HG03439 (cell line): Measurements from ENCODE around the gene SLC35B2.

ENCODE experiments used
- ATAC-seq: cut with Tn5 transposase; IDR thresholded peaks from one replicate; pipeline ENCODE4 v1.9.1; 2021; ENCODE audit warnings: mild to moderate bottlenecking, moderate library complexity; ENCODE audit not compliant: unreplicated experiment

SLC35B2 gene

DNA sequence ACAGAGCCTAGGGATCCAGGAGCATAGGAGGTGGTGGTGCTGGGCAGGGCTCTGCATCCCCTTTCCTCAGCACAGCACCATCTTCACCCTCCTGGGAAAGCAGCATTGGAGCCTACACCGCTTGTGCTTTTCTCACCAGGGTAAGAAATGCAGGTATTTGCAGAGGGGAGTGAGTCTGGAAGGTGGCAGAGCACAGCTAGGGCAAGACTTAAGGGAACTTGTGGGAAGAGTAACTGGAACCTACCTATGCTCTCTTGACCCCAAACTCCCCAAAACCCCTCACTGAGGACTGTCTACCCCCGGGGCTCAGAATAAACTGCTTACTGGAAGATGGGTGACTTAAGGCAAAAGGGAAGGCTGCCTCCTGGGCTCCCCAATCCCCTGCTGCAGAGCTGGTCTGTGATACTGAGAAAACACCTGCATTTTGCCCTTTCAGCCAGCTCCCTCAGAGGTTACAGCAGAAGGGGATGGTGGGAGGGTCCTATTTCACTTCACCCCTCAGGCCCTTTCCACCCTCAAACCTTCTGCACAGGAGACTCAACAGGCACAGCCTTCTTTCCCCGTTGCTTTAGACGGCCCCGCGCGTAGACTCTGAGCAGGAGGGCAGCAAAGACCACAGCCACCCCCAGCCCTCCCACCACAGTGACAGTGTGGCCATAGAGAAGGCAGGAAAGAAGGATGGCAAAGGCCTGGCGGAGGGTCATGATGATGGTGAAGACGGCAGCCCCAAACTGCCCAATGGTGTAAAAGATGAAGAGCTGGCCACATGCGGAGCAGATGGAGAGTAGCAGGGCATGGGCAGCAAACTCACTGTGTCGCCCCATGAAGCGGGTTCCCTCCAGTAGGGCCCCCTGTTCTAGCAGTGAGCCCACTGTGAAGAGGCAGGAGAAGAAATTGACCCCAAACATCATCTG, 2.9 kb downstream of the SLC35B2 start:
- no peak for ATAC-seq

DNA sequence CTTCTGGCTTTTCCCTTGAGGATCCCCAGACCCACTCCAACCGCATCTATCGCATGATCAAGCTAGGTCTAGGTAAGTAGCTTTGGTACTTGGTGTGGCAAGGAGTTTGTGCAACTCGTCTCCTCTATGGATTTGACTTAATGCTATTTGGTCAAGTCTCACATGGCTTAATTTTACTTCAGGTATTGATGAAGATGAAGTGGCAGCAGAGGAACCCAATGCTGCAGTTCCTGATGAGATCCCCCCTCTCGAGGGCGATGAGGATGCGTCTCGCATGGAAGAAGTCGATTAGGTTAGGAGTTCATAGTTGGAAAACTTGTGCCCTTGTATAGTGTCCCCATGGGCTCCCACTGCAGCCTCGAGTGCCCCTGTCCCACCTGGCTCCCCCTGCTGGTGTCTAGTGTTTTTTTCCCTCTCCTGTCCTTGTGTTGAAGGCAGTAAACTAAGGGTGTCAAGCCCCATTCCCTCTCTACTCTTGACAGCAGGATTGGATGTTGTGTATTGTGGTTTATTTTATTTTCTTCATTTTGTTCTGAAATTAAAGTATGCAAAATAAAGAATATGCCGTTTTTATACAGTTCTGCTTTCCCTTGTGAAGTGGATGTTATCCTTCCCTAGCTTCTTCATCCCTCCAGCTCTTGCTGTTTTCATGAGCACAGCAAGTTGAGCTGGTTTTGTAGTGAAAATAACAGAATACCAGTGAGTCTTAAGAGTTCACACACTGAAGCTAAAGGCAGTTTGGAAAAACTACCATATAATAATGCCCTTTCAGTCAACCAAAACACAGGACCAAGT, 3.8 kb downstream of the SLC35B2 start:
- ATAC-seq = no peak

DNA sequence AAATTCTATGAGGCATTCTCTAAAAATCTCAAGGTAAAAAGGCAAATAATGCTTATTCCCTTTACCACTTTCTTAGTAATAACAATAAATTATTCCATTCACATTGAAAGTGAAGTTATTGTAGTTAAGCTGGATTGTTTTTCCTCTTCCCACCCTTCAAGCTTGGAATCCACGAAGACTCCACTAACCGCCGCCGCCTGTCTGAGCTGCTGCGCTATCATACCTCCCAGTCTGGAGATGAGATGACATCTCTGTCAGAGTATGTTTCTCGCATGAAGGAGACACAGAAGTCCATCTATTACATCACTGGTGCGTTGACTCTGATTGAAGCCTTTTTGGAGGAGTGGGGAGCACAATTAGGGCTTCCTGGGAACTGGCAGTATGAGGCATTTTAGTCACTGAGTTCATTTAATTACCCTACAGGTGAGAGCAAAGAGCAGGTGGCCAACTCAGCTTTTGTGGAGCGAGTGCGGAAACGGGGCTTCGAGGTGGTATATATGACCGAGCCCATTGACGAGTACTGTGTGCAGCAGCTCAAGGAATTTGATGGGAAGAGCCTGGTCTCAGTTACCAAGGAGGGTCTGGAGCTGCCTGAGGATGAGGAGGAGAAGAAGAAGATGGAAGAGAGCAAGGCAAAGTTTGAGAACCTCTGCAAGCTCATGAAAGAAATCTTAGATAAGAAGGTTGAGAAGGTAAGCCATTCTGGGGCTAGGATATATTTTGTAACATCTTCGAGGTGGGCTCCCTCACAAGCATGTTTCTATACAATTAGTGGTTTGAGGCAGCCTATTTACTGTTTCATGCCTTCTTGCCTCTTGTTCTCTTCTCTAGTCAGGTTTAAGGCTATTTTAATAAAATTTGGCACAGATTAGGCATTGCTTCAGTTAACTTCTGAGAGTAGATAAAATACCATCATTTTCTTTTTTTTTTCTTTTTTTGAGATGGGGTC, 5.5 kb downstream of the SLC35B2 start:
- ATAC-seq = no peak

DNA sequence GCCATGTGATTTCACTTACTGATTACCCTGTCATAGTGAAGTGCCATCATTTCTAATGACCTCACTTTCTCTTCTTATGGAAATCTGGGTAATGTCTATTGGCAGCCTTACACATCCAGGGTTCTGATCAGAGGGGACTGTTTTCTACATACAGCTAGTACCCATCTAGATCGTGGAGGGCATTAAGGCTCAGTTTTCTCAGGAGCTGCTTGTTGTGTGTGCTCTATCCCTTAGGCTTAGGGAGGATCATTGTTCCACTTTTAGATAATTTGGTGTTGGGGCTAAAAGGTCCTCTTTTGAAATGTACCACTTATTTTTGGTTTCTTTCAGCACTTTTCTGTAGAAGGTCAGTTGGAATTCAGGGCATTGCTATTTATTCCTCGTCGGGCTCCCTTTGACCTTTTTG, 6.6 kb downstream of the SLC35B2 start:
- no peak for ATAC-seq

DNA sequence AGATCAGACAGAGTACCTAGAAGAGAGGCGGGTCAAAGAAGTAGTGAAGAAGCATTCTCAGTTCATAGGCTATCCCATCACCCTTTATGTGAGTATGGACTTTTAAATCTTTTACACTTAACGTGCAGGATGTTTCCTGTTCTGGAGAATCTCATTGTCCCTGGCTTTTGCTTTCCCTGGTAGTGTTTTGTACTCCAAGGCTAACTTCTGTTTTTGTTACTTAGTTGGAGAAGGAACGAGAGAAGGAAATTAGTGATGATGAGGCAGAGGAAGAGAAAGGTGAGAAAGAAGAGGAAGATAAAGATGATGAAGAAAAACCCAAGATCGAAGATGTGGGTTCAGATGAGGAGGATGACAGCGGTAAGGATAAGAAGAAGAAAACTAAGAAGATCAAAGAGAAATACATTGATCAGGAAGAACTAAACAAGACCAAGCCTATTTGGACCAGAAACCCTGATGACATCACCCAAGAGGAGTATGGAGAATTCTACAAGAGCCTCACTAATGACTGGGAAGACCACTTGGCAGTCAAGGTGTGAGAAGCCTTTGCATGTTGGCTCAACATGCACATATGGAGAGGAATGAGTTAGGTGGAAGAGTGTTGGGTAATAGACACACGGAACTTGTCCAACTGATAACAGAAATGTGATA, 7.1 kb downstream of the SLC35B2 start:
- no peak for ATAC-seq

DNA sequence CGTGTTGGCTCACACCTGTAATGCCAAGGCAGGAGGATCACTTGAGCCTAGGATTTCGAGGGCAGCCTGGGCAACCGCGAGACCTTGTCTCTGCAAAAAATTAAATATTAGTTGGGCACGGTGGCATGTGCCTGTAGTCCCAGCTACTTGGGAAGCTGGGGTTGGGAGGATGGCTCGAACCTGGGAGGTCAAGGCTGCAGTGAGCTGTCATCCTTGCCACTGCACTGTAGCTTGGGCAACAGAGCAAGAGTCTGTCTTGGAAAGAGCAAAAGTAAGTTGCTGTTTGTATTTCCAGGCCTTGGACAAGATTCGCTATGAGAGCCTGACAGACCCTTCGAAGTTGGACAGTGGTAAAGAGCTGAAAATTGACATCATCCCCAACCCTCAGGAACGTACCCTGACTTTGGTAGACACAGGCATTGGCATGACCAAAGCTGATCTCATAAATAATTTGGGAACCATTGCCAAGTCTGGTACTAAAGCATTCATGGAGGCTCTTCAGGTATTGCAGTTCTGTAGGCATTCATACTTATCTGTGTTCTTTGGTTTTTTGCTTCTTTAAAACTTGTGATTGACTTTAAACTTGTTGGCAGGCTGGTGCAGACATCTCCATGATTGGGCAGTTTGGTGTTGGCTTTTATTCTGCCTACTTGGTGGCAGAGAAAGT, 8.1 kb downstream of the SLC35B2 start:
- no peak for ATAC-seq

DNA sequence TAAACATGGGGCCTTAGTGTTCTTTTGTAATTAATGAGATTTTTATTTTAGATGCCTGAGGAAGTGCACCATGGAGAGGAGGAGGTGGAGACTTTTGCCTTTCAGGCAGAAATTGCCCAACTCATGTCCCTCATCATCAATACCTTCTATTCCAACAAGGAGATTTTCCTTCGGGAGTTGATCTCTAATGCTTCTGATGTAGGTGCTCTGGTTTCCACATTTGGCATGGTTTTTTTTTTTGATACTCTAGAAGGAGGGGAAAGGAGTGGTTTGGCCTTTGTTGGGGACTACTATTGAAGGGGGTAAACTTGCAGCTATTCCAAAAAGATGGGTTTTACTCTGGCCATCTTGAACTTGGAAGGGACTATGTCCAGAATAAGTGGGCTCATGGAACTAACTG, 8.7 kb downstream of the SLC35B2 start:
- ATAC-seq = no peak

DNA sequence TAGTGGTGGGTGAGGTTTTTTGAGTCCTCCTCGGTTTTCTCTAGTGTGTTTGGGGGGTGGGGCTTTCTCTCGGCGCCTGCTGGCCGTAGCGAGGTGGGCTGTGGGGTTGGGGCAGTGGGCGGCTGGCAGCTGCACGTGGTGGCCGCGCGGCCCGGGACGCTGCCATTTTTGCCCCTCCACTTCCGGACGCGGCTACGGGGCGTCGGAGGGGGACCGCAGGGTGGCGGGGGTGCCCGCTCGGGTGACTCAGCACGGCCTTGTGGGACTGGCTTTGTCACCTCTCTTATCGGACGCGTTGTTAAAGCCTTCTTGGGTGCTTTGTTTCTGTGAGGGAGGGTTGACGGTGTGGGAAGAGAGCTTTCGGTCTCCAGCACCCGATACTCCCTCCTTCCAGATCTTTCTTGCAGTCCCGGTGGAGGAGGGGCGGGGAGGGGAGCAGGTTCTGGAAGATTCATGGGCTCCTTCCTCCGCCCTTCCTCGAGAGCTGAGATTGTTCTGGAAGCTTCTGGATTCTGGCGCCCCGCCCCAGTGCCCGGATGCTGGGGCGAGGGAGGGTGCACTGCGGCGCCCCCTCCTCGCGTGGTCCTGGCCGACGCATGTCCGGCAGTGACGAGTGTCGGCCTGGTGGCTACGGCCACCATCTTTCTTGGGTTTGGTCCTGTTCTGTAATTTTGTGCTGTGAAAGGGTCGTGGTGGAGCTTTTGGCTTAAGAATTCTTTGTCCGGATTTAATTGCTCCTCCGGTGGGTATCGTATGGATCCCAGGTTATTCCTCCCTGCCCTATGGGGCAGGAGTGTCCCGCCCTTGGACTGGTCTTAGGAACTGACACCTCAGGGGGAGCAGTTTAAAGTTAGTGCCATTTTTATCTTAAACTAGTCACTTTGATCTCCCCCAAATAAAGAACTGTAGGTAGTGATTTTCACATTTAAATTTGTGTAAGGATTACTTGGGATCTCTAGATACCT, 9.7 kb downstream of the SLC35B2 start:
- ATAC-seq = peak; percentile 15

DNA sequence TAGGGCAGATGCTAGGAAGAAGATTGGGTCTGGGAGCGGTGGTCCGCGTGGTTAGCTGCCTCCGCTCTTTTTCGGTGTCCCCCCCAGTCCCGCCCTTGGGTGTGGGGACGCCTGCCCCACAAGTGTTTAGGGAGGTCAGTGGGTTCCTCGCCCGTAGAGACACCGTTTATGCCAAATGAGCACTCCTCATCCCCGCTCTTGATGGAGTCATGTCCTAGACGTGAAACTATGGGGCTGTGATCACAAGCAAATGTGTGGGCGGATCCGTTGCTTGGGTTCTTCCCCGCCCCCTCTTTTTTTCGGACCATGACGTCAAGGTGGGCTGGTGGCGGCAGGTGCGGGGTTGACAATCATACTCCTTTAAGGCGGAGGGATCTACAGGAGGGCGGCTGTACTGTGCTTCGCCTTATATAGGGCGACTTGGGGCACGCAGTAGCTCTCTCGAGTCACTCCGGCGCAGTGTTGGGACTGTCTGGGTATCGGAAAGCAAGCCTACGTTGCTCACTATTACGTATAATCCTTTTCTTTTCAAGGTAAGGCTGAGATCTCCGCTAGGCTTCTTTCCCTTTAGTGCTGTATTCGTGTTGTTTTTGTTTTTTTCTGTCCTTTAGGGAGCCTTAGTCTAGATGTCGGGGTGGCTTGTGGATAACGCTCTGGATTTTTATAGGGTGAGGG, 10.5 kb downstream of the SLC35B2 start, which contains the start of gene HSP90AB1:
Gene HSP90AB1 (plus strand): TSS at position 439 of the 675 bp plus-strand sequence. CDS start 1,529 bp downstream, outside the sequence.
- peak; percentile 68 for ATAC-seq

DNA sequence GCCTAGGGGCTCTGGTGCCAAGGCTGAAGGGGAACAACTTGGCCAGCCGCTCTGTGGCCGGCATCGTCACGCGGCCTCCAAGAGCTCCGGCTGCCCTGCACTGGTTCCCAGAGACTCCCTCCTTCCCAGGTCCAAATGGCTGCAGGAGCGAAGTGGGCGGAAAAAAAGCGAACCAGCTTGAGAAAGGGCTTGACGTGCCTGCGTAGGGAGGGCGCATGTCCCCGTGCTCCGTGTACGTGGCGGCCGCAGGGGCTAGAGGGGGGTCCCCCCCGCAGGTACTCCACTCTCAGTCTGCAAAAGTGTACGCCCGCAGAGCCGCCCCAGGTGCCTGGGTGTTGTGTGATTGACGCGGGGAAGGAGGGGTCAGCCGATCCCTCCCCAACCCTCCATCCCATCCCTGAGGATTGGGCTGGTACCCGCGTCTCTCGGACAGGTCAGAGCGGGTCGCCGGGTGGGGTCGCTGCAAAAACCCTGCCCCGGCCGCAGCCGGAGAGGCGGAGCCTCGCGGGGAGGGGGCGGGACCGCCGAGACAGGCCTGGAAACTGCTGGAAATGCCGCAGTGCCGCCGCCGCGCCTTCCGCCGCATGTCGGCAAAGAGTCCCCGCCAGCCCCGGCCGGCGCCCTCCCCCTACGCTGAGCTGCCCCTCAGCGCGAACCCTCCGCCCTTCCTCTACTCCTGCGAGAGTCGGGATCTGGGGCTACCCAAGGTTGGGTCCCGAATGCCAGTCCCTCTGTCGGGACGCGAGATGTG, 11.2 kb downstream of the SLC35B2 start:
- ATAC-seq = peak; percentile 51

DNA sequence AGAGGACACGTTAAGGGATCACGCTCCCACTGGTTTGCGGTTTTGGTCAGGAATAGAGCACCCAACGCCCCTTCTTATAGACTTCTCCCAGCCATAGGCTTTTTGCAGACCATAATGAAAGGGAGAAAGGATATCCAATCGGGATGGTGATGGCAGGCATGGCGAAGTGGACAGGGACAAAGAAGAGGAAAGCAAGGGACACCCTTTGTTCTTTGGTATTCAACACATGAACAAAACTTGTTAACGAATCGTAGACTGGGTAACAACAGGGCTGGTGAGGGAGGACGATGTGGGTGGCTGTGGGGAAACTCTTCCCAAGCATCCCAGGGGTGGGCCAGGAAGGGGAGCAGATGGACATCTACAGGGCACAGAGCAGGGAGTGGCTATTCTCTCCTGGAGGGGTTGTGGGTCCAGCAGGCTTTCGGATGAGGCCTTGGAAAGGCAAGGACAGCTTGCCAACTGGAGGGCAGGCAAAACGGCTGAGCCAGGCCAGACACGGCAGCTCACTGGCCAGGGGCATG, 11.9 kb downstream of the SLC35B2 start:
- ATAC-seq = no peak

DNA sequence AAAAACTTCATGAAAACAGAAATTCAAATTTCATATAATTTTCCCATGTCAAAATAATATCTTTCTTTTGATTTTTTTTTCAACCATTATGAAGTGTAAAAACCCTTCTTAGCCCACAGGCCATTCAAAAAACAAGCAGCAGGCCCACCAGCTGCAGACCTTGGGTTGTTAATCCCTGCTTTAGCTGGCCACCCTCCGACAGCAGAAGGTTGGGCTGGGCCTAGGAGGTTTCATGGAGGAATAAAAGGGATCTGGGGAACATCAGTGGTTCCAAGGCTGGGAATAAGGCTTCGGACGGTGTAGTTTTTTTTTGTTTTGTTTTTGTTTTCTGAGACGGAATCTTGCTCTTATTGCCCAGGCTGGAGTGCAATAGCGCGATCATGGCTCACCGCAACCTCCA, 14.0 kb downstream of the SLC35B2 start:
- ATAC-seq = no peak

DNA sequence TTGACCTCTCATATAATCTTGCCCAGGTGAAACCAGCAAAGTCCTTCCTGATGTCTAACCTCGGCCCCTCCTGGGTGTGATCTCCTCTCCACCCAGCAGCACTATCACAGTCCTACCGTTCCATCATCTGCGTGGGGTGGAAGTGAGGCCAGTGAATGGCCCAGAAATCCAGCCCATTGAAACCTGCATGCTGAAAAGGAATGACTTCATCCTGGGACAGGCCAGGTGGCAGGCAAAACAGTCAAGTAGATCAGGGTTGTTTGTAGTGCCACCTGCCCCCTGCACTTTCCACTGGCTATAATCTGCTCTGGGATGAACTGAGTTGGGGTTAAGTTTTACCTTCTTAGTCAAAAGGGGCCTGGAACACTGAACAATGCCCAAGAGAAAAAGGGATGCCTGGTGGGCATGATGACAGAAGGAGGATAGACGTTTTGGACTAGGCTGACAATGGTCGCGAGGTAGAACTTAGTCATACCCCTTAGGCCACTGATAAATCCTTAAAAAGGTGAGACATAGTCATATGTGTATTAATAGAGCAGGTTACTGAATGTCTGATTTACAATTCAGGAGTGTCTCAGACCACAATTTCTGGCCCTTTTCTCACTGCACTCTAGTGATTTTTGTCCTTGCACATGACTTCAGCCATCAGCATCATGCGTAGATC, 18.5 kb downstream of the SLC35B2 start:
- no peak for ATAC-seq

DNA sequence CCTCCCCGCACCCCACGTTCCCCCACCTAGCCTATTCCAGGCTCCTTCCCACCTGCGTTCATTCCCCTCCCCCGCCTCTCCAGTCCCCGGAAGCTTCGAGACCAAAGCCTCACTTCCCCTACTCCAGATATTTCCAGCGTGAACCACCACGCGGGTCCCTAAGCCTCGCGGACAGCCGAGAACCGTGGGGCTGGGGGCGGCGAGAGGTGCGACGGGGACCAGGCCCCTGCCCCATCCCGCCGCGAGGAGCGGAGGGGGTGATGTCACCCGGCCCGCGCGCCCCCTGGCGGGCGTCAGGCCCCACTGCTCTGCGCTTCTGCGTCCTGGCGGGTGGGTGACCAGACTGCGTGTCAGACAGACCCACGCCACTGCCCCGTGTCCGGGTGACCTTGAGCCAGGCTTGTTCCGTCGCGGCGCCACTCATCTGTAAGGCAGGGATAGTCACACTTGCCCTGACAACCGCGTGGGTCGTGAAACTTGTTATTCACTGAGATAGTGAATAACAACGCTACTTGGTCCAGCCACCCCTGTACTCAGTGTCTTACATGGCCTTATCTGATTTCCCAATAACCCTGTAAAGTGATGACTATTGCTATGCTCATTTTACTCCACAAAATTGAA, 19.4 kb downstream of the SLC35B2 start:
- ATAC-seq = peak; percentile 79

DNA sequence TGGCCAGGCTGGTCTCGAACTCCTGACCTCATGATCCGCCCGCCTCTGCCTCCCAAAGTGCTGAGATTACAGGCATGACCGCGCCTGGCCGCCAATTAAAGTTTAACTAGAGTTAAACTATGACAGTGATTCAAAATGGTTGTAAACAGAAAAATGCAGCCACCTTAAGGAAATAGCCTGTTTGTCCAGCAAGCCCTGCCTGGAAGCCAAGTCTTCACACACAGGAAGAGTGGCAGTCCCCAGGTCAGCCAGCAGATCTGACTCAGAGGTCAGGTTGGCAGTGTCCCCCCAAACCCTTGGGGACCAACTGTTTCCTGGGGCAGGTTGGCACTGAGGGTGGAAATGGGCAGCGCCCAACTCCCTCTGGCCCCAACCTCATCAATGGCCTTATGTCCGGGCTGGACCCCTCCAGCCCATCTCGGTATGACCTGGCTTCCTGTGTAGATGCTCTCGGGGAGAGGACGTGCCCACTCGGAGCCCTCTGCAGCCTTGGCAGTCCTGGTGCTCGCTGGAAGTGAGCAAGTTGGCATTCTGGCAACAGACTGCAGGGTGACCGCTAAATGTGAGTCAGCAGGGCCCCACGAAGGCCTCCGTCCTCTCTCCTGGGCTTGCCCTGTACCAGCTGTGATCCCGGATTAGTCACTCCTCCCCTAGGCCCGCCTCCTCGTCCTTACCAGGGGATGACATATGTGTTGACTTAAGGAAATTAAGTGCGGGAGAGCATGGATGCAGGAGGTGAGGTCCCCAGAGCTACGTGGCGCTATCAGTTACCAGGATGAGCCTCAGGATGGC, 20.1 kb downstream of the SLC35B2 start:
- peak; percentile 67 for ATAC-seq
